ENCODE measurements around the gene SLC25A22. TPM values are rescaled to one million over a fixed set of nuclear protein-coding genes. Genes with fewer than 3 reads are reported as not detected.

Gene SLC25A22
- total RNA-seq, result 11.2 and 23.0 TPM in 2 replicates

GRCh38 chr11:798093-798713 lies at the start of gene SLC25A22:
TSS of gene SLC25A22 (minus strand) at chr11:798281. CDS start at chr11:795006, 3,275 bp downstream.

GRCh38 chr11:842370-843002 lies 44.4 kb upstream of the SLC25A22 start, which contains the start of the genes POLR2L and TSPAN4:
TSS of gene POLR2L (minus strand) at chr11:842529. CDS start at chr11:842508, 21 bp downstream.
TSS of gene TSPAN4 (plus strand) at chr11:842852. CDS start at chr11:850305, 7,453 bp downstream.

GRCh38 chr11:832529-833113 lies 34.5 kb upstream of the SLC25A22 start, which contains the start of gene CD151:
TSS of gene CD151 (plus strand) at chr11:832952. CDS start at chr11:836070, 3,118 bp downstream.

GRCh38 chr11:827897-828192 lies 29.8 kb upstream of the SLC25A22 start, which contains the start of gene CRACR2B:
TSS of gene CRACR2B (plus strand) at chr11:827919. CDS start at chr11:828608, 689 bp downstream.

GRCh38 chr11:818396-819128 lies 20.5 kb upstream of the SLC25A22 start, which contains the start of gene PNPLA2:
TSS of gene PNPLA2 (plus strand) at chr11:818914. CDS start at chr11:819719, 805 bp downstream.

GRCh38 chr11:809287-810039 lies 11.4 kb upstream of the SLC25A22 start, which contains the start of gene RPLP2:
TSS of gene RPLP2 (plus strand) at chr11:809967. CDS start at chr11:810235, 268 bp downstream.

GRCh38 chr11:789943-790342 lies 8.1 kb downstream of the SLC25A22 start, which contains the start of gene CEND1:
TSS of gene CEND1 (minus strand) at chr11:790090. CDS start at chr11:788576, 1,514 bp downstream.

GRCh38 chr11:777288-778255 lies 20.5 kb downstream of the SLC25A22 start, which contains the start of gene GATD1:
TSS of gene GATD1 (minus strand) at chr11:777487. CDS start at chr11:777462, 25 bp downstream.

GRCh38 chr11:747158-748006 lies 50.7 kb downstream of the SLC25A22 start, which contains the start of gene TALDO1:
TSS of gene TALDO1 (plus strand) at chr11:747464. CDS start at chr11:747482, 18 bp downstream.

Small RNA genes within 50 kb of the gene (small RNA-seq; reads per million reads assigned to genes)
- not detected for gene SNORA52 (ENCODE audit: low replicate concordance)

Other genes starting within 250 kb of the SLC25A22 start
- gene LMNTD2, start 237.5 kb downstream of the SLC25A22 start, total RNA-seq, result 0.29 and 1.8 TPM in 2 replicates
- gene RASSF7, start 237.3 kb downstream of the SLC25A22 start, total RNA-seq, result 9.7 and 19.3 TPM in 2 replicates
- 33.5 and 39.8 TPM in 2 replicates for gene PHRF1, start 221.8 kb downstream of the SLC25A22 start, total RNA-seq
- 9.3 and 17.9 TPM in 2 replicates for gene IRF7, start 182.3 kb downstream of the SLC25A22 start, total RNA-seq
- gene CDHR5, start 173.3 kb downstream of the SLC25A22 start, total RNA-seq, result not detected in 2 replicates
- gene SCT, start 171.1 kb downstream of the SLC25A22 start, total RNA-seq, result not detected in 2 replicates
- 0.22 TPM in 1 of 2 replicates, not detected in the other for gene DRD4, start 161.0 kb downstream of the SLC25A22 start, total RNA-seq
- gene DEAF1, start 103.1 kb downstream of the SLC25A22 start, total RNA-seq, result 29.1 and 39.2 TPM in 2 replicates
- gene TMEM80, start 102.5 kb downstream of the SLC25A22 start, total RNA-seq, result 7.0 and 14.6 TPM in 2 replicates
- 51.4 and 51.7 TPM in 2 replicates for gene EPS8L2, start 92.0 kb downstream of the SLC25A22 start, total RNA-seq
- gene TALDO1, start 50.8 kb downstream of the SLC25A22 start, total RNA-seq, result 213 and 250 TPM in 2 replicates
- 39.9 and 53.8 TPM in 2 replicates for gene GATD1, start 20.8 kb downstream of the SLC25A22 start, total RNA-seq
- 0.22 and 1.4 TPM in 2 replicates for gene CEND1, start 8.2 kb downstream of the SLC25A22 start, total RNA-seq
- gene PIDD1, start 7.0 kb upstream of the SLC25A22 start, total RNA-seq, result 8.1 and 8.6 TPM in 2 replicates
- 123 and 310 TPM in 2 replicates for gene RPLP2, start 11.7 kb upstream of the SLC25A22 start, total RNA-seq
- gene PNPLA2, start 20.6 kb upstream of the SLC25A22 start, total RNA-seq, result 24.9 and 51.9 TPM in 2 replicates
- gene CRACR2B, start 29.6 kb upstream of the SLC25A22 start, total RNA-seq, result 0.66 and 1.4 TPM in 2 replicates
- 283 and 431 TPM in 2 replicates for gene CD151, start 34.7 kb upstream of the SLC25A22 start, total RNA-seq
- gene POLR2L, start 44.2 kb upstream of the SLC25A22 start, total RNA-seq, result 55.6 and 107 TPM in 2 replicates
- 186 and 224 TPM in 2 replicates for gene TSPAN4, start 44.6 kb upstream of the SLC25A22 start, total RNA-seq
- 49.0 and 71.1 TPM in 2 replicates for gene CHID1, start 112.5 kb upstream of the SLC25A22 start, total RNA-seq
- gene AP2A2, start 127.6 kb upstream of the SLC25A22 start, total RNA-seq, result 49.9 and 61.4 TPM in 2 replicates
- not detected in 2 replicates for gene MUC6, start 238.4 kb upstream of the SLC25A22 start, total RNA-seq